Colon (tissue), 2 donors: Measurements from ENCODE around the gene HSCB.
"Not testable (repeated sequence)": the region's sequence is repeated elsewhere in the genome, so short reads cannot be mapped to it uniquely, and the experiment has no call there.

ENCODE experiments used
- FAIRE-seq: peaks from 2 replicates; lab custom pipeline; 2012; peaks lifted over from hg19 to GRCh38; lab: Jason Lieb, UNC
- donor health status: control.
- donor health status: control.

The HSCB gene, protein sequence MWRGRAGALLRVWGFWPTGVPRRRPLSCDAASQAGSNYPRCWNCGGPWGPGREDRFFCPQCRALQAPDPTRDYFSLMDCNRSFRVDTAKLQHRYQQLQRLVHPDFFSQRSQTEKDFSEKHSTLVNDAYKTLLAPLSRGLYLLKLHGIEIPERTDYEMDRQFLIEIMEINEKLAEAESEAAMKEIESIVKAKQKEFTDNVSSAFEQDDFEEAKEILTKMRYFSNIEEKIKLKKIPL

DNA sequence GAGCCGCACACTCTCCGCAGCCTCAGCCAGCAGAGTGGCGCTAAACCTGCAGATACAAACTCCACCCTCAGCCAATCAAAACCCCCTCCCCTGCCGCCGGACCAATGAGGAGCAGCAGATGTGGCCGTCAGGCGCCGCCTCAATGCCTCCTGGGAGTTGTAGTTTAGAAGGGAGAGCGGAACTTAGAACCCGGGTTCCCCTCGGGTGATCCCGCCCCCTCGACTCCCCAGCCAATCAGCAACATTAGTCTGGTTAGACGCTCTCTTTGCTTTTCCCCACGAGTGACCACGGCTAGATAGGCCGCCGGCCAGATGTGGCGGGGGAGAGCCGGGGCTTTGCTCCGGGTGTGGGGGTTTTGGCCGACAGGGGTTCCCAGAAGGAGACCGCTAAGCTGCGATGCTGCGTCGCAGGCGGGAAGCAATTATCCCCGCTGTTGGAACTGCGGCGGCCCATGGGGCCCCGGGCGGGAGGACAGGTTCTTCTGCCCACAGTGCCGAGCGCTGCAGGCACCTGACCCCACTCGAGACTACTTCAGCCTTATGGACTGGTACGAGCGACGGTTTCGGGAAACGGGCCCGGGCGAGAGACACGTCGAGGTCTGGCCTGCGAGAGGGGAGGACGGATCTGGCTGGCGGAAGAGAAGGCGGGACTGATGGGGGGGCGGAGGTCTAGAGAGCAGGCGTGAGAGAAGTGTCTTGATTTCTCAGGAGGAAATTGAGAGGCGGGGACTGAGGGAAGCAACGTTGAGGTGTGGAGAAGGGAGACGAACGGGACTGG, at the start of gene HSCB, which contains the start of gene CHEK2:
TSS of gene HSCB (plus strand) at position 255 of the 777 bp plus-strand sequence. CDS start at position 312, 57 bp downstream.
TSS of gene CHEK2 (minus strand) at position 36 of the 777 bp plus-strand sequence. CDS start 7,099 bp downstream, outside the sequence.
- peak; percentile 31 for FAIRE-seq

DNA sequence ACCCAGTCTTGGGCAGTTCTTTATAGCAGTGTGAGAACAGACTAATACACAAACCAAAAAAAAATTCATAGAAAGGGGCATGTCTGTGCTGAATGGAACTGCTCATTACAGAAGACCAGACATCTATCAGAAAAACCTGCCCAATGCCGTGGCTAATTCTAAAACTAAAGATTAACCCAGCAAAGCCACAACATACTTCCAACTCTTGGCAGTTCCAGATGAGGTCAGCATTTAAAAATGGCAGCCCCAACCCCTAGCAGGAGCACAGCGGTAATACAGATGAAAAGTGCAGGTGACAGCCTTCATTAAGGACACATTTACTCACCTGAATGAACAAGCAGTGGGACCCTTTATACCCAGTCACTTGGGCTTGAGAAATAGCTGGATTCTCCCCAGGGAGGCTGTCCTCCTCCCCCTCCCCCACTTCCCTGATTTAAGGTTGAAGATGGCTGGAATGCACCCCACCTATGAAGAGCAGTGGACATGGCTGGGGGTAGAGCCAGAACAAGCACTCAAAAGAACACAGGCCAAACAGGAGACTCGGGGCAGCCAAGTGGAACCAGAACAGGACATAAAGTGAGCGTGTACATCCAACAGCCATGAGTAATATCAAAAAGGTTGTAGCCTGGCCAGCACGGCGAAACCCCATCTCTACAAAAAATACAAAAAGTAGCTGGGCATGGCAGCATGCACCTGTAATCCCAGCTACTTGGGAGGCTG, 48.6 kb upstream of the HSCB start:
- not testable (repeated sequence) for FAIRE-seq

DNA sequence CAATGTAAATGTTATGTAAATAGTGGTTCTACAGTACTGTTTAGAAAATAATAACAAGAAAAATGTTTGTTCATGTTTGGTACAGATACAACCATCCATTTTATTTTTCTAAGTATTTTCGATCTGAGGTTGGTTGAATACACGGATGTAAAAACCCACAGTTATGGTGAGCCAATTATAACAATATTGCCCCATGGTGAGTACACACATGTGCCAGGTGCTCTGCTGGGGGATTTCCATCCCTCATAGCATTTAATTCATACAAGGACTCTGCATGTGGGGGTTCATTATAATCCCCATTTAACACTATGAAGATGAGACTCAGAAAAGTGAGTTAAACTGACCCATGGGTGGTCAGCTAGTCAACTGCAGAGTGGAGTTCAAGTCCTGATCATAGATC, 38.9 kb upstream of the HSCB start:
- FAIRE-seq = no peak

DNA sequence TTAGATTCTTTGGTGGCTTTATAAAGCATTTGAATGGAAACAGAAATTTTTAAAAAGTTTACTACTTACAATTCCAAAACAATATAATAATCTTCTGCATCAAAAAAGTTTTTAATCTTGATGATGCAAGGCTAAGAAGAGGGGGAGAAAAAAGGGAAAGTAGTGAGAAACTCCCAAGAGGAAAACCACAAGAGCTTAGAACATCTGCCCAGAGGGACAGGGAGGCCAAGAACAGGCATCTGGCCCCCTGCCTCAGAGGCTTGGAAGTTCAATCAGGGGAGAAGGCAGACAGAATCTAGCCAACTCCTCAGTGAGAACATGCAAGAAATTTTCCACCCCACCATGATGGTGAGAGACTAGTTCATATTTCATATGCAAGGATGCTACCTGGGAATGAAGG, 38.4 kb upstream of the HSCB start:
- no peak for FAIRE-seq

DNA sequence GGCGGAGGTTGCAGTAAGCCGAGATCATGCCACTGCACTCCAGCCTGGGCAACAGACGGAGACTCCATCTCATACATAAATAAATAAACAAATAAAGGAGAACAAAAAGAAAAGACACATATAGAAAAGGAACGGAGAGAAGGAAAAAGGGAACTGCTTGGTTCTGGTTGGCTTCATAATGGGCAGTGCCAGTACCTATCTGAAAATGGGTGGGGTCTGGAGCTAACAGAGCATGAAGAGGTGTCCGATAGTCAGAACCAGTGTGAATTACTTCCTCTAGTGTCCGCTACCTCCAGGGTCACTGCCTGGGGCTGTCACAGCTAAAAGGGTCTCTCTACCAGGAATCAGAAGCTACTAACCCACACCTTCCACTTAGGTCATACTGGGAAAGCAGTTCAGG, 35.0 kb upstream of the HSCB start:
- no peak for FAIRE-seq

DNA sequence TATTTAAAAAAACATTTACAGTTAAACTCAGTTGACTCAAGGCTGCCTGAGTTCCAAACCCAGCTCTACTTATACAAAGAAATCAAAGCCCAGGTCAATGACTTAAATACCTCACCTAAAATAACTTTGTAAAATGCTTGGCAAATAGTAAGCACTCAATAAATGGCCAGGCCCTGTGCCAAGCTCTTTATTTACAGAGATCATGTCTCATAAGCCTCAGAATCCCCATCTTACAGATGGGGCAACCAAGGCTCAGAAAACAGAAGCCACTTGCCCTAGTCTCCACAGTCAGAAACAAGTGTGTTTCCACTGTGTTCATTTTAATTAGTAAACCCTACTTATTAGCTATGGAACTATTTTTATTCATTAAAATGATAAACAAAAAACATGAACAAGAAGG, 31.7 kb upstream of the HSCB start:
- FAIRE-seq = no peak

DNA sequence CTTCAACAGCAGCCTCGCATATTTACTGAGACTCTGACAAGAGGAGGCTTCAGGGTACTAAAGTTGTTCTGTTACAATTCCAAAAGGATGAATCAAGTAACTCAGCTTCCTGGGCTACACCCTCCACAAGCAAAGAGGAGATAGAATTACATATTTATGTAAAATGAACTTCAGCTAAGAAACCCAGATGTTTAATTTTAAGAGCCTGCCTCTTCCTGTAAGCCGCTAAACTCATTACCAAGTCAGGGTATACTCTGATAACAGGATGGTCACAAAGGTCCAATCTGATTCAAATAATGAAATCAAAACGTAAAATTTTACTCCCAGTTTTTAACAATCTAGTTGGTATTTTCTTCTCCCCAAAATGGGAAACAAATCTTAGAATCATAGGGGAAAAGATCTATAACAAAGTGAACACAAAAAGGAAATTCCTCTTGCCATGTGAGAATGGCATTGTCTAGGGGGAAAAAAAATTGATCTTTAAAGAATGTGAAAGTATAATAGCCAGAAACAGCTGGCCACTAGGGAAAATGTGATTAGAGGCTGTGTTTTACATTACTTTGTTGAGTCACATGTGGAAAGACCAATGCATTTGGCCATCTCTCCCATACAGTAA, 31.2 kb upstream of the HSCB start:
- no peak for FAIRE-seq

DNA sequence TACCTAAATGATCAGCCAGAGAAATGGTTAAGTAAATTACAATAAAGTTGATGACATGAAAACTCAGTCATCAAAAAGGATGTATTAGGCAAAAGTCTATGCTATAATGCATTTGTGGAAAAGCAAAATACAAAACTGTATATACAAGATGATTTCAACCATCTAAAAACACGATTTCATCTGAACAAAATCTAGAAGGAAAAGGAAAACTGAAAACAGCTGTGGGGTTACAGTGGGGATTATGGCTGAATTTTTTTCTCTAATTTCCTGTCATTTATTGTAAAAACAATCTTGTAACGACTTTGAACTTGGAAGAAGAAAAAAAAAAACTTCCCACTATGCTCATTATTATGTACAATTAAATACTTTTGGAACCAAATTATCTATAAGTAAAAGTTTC, 30.5 kb upstream of the HSCB start:
- no peak for FAIRE-seq

DNA sequence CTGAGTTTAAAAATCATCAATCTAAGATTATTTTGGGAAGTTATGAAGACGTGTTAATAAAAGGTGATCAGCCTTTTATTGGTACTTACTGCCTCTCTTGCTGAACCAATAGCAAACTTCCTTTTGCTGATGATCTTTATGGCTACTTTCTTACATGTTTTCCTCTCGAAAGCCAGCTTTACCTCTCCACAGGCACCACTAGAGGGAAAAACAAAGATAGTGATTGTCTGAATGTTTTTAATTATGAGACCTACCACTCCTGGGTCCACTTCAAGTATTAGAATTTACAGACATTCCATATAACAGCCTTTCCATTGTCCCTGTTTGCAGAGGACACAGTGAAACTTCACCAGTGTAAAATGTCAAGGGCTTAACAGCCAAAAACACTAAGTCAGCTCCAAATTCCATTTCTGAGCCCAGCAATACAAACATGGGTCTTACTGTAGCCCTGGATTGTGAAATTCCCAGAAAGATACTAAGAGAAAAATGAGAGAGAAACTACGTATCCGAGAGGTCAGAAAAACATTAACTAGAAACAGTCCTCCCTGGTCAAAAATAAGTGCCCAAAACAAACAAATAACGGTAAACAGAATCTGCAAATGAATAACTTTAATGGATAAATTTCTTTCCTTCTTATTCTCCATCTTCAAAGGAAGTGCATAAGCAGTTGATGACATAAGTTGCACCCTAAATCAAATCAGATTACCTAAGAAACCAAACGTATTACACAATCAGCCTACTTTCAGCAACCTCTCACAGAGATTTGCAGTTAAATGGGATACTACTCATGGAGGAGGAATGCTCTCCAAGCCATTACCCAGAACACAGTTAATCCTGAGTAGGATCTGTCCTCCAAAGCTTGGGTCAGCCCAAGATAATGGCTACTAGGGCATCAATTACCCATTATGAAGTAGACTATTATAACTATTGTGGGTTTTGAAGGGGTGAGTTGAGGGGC, 29.7 kb upstream of the HSCB start:
- no peak for FAIRE-seq

DNA sequence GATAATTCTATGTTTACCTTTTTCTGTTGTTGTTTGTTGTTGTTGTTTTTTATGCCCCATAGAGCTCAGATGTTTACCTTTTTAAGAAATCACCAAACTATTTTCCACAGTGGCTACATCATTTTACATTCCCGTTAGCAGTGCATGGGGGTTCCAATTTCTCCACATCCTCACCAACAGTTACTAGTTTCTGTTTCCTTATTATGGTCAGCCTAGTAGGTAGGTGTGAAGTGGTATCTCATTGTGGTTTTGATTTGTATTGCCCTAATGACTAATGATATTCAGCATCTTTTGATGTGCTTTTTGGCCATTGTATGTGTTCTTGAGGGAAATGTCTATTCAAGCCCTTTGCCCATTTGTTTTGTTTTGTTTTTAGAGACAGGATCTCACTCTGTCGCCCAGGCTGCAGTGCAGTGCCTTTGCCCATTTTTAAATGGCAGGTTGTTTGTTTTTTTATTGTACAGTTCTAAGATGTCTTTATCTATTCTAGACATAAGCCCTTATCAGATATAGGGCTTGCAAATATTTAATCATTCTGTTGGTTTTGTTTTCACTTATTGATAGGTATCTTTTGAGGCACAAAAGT, 27.7 kb upstream of the HSCB start:
- no peak for FAIRE-seq

DNA sequence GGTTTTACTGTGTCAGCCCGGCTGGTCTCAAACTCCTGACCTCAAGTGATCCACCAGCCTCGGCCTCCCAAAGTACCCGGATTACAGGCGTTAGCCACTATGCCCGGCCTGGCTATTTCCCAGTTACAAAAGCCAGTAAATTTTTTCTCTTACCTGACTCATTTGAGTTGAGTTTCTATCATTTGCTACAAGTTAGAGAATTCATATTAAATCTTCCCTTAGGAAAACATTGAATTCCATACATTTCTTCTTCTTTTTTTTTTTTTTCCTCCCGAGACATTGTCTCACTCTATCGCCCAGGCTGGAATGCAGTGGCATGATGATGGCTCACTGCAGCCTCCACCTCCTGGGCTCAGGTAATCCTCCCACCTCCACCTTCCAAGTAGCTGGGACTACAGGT, 26.2 kb upstream of the HSCB start:
- no peak for FAIRE-seq

DNA sequence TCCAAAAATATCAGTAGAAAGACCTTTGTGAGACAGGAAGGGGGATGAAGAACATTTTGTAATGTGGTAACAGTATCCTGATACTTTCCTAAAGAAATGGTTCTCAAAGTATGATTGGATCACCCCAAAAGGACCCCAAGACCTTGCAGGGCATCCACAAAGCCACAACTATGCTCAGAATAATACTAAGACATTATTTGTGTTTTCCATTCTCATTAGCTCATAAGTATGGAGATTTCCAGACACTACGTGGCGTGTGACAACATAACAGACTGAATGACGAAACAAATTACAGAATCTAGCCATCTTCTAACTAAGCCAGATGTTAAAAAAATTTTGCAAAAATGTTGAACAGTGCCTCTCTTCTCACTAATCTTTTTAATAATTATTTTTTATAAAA, 25.2 kb upstream of the HSCB start:
- no peak for FAIRE-seq

DNA sequence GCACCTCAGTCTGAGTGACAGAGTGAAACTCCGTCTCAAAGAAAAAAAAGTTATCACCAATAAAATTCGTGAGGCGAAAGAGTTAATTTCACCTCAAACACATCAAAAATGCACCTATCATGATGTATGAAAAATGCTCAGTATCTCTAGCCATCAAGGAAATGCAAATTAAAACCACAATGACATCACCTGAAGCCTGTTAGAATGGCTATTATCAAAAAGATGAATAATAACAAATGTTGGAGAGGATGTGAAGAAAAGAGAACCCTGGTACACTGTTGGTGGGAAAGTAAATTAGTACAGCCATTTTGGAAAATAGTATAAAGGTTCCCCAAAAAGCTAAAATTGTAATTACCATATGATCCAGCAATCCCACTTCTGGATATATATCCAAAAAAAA, 23.8 kb upstream of the HSCB start:
- FAIRE-seq = no peak

DNA sequence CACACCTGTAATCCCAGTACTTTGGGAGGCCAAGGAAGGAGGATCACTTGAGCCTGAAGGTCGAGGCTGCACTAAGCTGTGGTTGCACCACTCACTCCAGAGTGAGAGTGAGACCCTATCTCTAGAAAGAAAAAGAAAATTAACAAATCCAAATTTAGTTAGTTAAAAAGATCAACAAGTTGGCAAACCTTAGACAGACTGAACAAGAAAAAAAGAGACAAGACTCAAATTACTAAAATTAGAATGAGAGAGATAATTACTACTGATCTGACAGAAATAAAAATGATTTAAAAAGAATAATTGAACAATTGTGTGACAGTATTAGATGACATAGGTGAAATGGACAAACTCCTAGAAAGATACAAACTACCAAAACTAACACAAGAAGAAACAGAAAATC, 13.8 kb upstream of the HSCB start:
- no peak for FAIRE-seq

DNA sequence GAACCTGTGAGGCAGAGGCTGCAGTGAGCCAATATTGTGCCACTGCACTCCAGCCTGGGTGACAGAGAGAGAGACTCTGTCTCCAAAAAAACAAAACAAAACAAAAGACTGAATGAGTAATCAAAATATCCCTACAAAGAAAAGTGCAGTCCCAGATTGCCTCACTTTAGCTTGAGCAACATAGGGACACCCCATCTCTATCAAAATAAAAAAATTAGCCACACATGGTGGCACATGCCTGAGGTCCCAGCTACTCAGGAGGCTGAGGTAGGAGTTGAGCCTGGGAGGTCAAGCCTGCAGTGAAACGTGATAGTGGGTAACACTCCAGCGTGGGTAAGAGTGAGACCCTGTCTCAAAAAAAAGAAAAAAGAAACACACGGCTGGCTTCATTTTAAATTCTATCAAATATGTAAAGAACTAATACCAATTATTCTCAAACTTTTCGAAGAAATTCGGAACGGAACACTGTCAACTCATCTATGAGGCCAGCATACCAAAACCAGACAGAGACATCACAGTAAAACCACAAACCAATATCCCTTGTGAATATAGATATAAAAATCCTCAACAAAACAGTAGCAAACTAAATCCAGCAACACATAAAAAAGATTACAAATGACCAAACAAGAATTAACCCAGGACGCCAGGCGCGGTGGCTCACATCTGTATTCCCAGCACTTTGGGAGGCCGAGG, 13.1 kb upstream of the HSCB start:
- no peak for FAIRE-seq

DNA sequence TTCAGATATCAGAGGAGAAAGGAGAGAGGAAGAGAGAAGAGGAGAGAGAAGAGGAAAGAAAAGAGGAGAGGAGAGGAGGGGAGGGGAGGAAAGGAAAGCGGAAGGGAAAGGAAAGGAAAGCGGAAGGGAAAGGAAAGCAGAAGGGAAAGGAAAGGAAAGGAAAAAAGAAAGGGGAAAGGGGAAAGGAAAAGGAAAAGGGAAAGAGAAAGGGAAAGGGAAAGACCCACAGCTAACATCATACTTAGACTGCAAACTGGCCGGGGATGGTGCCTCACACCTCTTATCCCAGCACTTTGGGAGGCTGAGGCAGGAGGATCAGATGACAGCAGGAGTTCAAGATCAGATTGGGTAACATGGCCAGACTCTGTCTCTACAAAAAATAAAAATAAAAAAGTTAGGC, 11.7 kb upstream of the HSCB start:
- FAIRE-seq = no peak

DNA sequence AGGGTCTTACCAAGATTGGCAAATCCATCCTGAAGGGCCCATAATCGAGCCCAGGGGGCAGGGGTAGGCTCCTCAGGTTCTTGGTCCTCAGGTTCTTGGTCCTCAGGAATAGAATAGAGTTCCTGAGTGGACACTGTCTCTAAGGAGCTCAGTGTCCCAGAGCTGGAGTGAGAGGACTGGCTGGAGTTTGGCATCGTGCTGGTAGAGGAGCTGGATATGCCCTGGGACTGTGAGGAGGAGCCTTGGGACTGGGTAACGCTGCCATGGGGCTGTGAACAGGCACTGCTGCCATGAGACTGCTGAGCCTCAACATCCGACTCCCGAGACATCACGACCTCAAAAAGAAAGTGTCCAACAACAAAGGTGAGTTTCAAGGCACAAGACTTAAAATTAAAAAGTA, 7.4 kb upstream of the HSCB start:
- FAIRE-seq = no peak

DNA sequence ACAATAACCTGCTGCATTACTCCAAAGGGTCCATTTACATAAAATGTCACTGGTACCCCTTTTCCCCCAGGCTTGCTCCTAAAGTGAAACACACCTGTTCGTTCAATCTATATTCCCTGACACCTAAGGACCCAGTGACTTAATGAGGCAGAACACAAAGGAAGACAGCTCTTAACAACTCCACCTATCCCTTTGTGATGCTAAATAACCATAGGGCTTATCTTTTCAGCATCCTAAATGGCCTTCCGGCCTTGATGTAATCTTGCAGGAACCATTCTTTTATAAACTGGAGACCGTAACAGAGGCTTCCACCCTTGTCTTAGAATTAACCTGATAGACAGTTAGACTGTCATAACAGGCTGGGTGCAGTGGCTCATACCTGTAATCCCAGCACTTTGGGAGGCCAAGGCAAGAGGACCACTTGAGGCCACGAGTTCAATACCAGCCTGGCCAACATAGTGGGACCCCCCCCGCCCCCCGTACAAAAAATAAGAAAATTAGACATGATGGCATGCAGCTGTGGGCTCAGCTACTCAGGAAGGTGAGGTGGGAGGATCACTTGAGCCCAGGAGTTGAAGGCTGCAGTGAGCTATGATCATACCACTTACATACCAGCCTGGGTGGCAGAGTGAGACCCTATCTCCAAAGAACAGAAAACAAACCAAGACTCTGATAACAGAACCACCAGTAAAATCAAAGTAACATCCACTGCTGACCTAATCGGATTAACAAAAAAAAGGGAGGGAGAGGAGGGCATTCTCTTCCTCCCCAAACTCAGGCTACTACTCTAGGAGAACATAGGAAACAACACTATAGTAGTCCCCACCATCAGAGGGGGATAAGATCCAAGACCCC, 5.3 kb upstream of the HSCB start:
- no peak for FAIRE-seq

DNA sequence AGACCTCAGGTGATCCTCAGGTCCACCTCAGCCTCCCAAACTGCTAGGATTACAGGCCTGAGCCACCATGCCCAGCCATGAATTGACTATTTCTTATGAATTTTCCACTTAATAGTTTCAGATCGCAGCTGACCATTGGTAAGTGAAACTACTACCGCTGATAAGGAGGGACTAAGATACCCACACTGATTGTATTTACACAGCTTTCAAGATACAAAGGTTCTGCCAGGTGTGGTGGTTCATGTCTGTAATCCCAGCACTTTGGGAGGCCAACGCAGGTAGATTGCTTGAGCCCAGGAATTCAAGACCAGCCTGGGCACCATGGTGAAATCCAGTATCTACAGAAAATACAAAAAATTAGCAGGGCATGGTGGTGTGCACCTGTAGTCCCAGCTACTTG, 4.1 kb upstream of the HSCB start:
- FAIRE-seq = no peak

DNA sequence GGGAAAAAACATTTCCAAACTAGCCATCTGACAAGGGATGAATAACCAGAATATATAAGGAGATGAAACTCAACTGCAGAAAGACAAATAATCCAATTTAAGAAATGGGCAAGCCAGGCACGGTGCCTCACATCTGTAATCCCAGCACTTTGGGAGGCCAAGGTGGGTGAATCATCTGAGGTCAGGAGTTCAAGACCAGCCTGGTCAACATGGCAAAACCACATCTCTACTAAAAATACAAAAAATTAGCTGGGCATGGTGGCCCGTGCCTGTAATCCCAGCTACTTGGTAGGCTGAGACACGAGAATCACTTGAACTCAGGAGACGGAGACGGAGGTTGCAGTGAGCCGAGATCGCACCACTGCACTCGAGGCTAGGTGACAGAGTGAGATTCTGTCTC, 3.0 kb upstream of the HSCB start:
- not testable (repeated sequence) for FAIRE-seq
